Liver (tissue), 9 donors: Measurements from ENCODE around the gene SLC4A11. TPM values are rescaled to one million over a fixed set of nuclear protein-coding genes. Genes with fewer than 3 reads are reported as not detected.

Experiments used
- DNase-seq: peaks from one replicate; pipeline ENCODE4 v3.0.0-alpha.2; 2017; ENCODE audit warnings: low spot score
- H3K27ac ChIP-seq, 2 donors: one replicate each; pipeline ENCODE4 v1.7.0; 2013; ENCODE audit warnings: inconsistent platforms in 2 of 2, low read length in 2 of 2, control low read depth in 1 of 2, low read depth in 1 of 2, mild to moderate bottlenecking in 1 of 2
- H3K27me3 ChIP-seq, 4 donors: one replicate each; pipeline versions ENCODE4 v1.6.1 to v1.7.0; 2013; ENCODE audit warnings: low read length in 3 of 4, inconsistent platforms in 1 of 4, mild to moderate bottlenecking in 1 of 4, moderate library complexity in 1 of 4; ENCODE audit not compliant: control insufficient read depth in 4 of 4, insufficient read depth in 4 of 4
- H3K36me3 ChIP-seq, 4 donors: one replicate each; pipeline versions ENCODE4 v1.6.1 to v1.7.0; 2013; ENCODE audit warnings: low read length in 3 of 4, mild to moderate bottlenecking in 3 of 4, low read depth in 1 of 4, moderate library complexity in 1 of 4; ENCODE audit not compliant: control insufficient read depth in 4 of 4, insufficient read depth in 3 of 4
- H3K4me1 ChIP-seq, 4 donors: one replicate each; pipeline versions ENCODE4 v1.6.1 to v1.7.0; 2013; ENCODE audit warnings: low read length in 3 of 4, mild to moderate bottlenecking in 3 of 4, moderate library complexity in 1 of 4; ENCODE audit not compliant: control insufficient read depth in 4 of 4, insufficient read depth in 4 of 4
- H3K4me3 ChIP-seq, 3 donors: one replicate each; pipeline versions ENCODE4 v1.6.1 to v1.7.0; 2013; ENCODE audit warnings: low read length in 3 of 3, control low read depth in 1 of 3, low read depth in 1 of 3, mild to moderate bottlenecking in 1 of 3
- H3K9ac ChIP-seq, 2 donors: one replicate each; pipeline ENCODE4 v1.7.0; 2013; ENCODE audit warnings: low read length in 2 of 2, mild to moderate bottlenecking in 2 of 2, moderate library complexity in 2 of 2, control low read depth in 1 of 2, low read depth in 1 of 2
- H3K9me3 ChIP-seq, 4 donors: one replicate each; pipeline versions ENCODE4 v1.6.1 to v1.7.0; 2013; ENCODE audit warnings: low read length in 3 of 4; ENCODE audit not compliant: control insufficient read depth in 4 of 4
- FOXA1 ChIP-seq: IDR thresholded peaks from 2 replicates; pipeline ENCODE4 v1.6.1; 2016; ENCODE audit warnings: antibody characterized with exemption
- FOXA2 ChIP-seq: IDR thresholded peaks from 2 replicates; pipeline ENCODE4 v1.6.1; 2016; ENCODE audit warnings: antibody characterized with exemption
- GABPA ChIP-seq, 2 donors: IDR thresholded peaks in 1 of 2; conservative IDR thresholded peaks in 1 of 2; 2 replicates each; pipeline ENCODE4 v1.6.1; 2016; ENCODE audit warnings: antibody characterized with exemption in 2 of 2, mild to moderate bottlenecking in 1 of 2, moderate library complexity in 1 of 2
- HNF4G ChIP-seq: IDR thresholded peaks from 2 replicates; pipeline ENCODE4 v1.6.1; 2016; ENCODE audit warnings: antibody characterized with exemption
- JUND ChIP-seq, 2 donors: IDR thresholded peaks; 2 replicates each; pipeline ENCODE4 v1.6.1; 2016; ENCODE audit warnings: antibody characterized with exemption in 2 of 2
- REST ChIP-seq: IDR thresholded peaks from 2 replicates; pipeline ENCODE4 v1.6.1; 2016; ENCODE audit warnings: antibody characterized with exemption, mild to moderate bottlenecking
- RXRA ChIP-seq, 2 donors: IDR thresholded peaks; 2 replicates each; pipeline ENCODE4 v1.6.1; 2017 to 2018; ENCODE audit warnings: antibody characterized with exemption in 2 of 2, mild to moderate bottlenecking in 1 of 2
- TAF1 ChIP-seq: conservative IDR thresholded peaks from 2 replicates; pipeline ENCODE4 v1.6.1; 2016; ENCODE audit warnings: antibody characterized with exemption, mild to moderate bottlenecking
- YY1 ChIP-seq: IDR thresholded peaks from 2 replicates; pipeline ENCODE4 v1.6.1; 2016; ENCODE audit warnings: antibody characterized with exemption, mild to moderate bottlenecking
- WGBS: extraction: QIAGEN DNeasy Blood & Tissue Kit; methylation state at CpG from one replicate; pipeline ENCODE4 v1.1.7; 2013; 5-methylcytosine and 5-hydroxymethylcytosine counted together
- polyA plus RNA-seq, 2 donors: library from polyadenylated mRNA; stranded (reverse) in 1 of 2; unstranded in 1 of 2; fragments of 200-250 nt in 1 of 2; fragments of >200 nt in 1 of 2; fragmentation: Nextera tagmentation in 1 of 2; extraction: Ambion mirVana in 1 of 2; gene quantifications; one replicate each; pipeline versions ENCODE4 v1.2.1 to v1.2.3, GENCODE V29; 2013 to 2015
- total RNA-seq, 2 donors: library from RNA; depleted of rRNA; stranded (reverse); fragments of >200 nt; gene quantifications; one replicate each; pipeline ENCODE4 v1.2.3, GENCODE V29; 2014
- TF ChIP-seq, protein P1 (sequence below): IDR thresholded peaks from 2 replicates; pipeline ENCODE4 v1.6.1; 2016; ENCODE audit warnings: antibody characterized with exemption
- TF ChIP-seq, protein P2 (sequence below): IDR thresholded peaks from 2 replicates; pipeline ENCODE4 v1.6.1; 2016; ENCODE audit warnings: antibody characterized with exemption
- donor health status: healthy.
- donor health status: healthy.
- donor health status: healthy.
- donor health status: healthy.
- donor health status: healthy.

SLC4A11 gene
- total and polyA plus RNA-seq, 4 donors: under 0.01 to 0.13 (median 0.06) TPM

- TF ChIP-seq TAF1: no peak
These were observed 46.6 kb downstream of the SLC4A11 start (continued) for GRCh38 chr20:3192226-3193015.

GRCh38 chr20:3190681-3191111, 48.3 kb downstream of the SLC4A11 start:
- 90% methylated on average over 14 of the region's 14 CpGs for WGBS
- Histone ChIP-seq H3K9me3 (no peaks in the 10 kb centered on the region), H3K27me3 (no peaks in the 10 kb centered on the region), H3K27ac (no peak overlapping the region), H3K4me3 (no peak overlapping the region), H3K4me1 (no peaks in the 10 kb centered on the region), H3K9ac (no peak overlapping the region), H3K36me3 (peaks cover 9 to 62% (median 36%) of the 10 kb centered on the region in 4 donors)
- no peak for DNase-seq
- TF ChIP-seq, protein P1, sequence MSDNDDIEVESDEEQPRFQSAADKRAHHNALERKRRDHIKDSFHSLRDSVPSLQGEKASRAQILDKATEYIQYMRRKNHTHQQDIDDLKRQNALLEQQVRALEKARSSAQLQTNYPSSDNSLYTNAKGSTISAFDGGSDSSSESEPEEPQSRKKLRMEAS: no peak
- TF ChIP-seq, protein P2, sequence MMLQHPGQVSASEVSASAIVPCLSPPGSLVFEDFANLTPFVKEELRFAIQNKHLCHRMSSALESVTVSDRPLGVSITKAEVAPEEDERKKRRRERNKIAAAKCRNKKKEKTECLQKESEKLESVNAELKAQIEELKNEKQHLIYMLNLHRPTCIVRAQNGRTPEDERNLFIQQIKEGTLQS: no peak
- no peak for TF ChIP-seq YY1

DNA sequence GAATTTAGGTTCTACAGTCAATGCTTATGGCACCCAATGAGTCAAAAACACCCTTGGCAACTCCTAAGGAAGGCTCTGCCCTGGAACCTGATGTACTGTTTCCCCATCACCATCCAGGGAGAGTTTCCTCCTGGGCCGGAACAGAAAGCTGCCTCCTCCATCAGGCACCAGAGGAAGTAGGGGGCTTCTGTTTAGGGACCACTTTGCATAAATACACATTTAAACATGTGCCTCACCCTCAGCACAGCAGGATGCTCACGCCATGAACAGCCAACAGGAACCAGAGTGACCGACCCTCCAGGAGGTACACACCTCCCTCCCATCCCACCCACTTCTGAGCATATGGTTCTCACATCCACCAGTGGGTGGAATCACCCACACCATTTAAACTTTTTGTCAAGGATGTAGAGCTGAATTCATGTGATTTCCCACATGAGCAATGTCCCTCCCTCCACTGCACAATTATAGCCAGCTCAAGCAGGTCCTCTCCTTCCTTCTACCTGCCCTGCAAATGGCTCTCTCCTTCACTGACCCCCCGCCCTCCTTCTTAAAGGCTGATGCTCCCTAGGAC, 49.3 kb downstream of the SLC4A11 start:
- WGBS: 91% methylated on average over 4 of the region's 4 CpGs
- Histone ChIP-seq H3K4me1 (no peaks in the 10 kb centered on the region), H3K27ac (no peak overlapping the region), H3K36me3 (peaks cover 9 to 52% (median 27%) of the 10 kb centered on the region in 4 donors), H3K4me3 (no peak overlapping the region), H3K9me3 (no peaks in the 10 kb centered on the region), H3K27me3 (no peaks in the 10 kb centered on the region), H3K9ac (no peak overlapping the region)
- TF ChIP-seq YY1 (no peak), RXRA (IDR thresholded peaks at IDR 0.05) (no peak), FOXA2 (no peak), JUND (IDR thresholded peaks at IDR 0.05) (no peak), HNF4G (no peak), GABPA (IDR thresholded peaks at IDR 0.05 in 1 of 2, conservative IDR thresholded peaks at IDR 0.05 in 1 of 2) (no peak), REST (no peak), TAF1 (no peak), FOXA1 (no peak)
- no peak for DNase-seq
